ENCODE measurements around the gene PPP1R36.

The PPP1R36 gene

DNA sequence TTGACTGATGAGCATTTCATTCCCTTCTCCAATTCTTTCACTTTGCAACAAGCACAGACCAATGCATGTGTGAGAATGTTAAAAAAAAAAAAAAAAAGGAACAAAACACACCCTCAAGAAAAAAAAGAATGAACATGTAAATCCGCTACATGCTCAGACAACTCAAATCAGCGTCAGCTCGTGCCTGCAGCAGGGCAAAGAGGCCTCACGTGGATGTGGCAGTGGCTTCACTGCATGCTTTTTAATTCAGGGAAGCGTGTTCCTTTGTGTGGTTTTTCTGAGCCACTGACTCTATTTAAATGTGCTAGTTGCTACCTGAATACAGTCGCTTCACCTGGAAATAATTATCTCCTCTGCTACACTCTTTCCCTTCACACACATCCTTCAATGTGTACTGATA is 55.1 kb downstream of the PPP1R36 start:
- TF ChIP-seq, protein P1, sequence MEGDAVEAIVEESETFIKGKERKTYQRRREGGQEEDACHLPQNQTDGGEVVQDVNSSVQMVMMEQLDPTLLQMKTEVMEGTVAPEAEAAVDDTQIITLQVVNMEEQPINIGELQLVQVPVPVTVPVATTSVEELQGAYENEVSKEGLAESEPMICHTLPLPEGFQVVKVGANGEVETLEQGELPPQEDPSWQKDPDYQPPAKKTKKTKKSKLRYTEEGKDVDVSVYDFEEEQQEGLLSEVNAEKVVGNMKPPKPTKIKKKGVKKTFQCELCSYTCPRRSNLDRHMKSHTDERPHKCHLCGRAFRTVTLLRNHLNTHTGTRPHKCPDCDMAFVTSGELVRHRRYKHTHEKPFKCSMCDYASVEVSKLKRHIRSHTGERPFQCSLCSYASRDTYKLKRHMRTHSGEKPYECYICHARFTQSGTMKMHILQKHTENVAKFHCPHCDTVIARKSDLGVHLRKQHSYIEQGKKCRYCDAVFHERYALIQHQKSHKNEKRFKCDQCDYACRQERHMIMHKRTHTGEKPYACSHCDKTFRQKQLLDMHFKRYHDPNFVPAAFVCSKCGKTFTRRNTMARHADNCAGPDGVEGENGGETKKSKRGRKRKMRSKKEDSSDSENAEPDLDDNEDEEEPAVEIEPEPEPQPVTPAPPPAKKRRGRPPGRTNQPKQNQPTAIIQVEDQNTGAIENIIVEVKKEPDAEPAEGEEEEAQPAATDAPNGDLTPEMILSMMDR (IDR thresholded peaks at IDR 0.05; ENCODE audit: borderline replicate concordance, insufficient read depth, low read depth, low read length) = no peak
- no peak overlapping the region for H3K4me3 ChIP-seq (ENCODE audit: low read depth, low read length)

DNA sequence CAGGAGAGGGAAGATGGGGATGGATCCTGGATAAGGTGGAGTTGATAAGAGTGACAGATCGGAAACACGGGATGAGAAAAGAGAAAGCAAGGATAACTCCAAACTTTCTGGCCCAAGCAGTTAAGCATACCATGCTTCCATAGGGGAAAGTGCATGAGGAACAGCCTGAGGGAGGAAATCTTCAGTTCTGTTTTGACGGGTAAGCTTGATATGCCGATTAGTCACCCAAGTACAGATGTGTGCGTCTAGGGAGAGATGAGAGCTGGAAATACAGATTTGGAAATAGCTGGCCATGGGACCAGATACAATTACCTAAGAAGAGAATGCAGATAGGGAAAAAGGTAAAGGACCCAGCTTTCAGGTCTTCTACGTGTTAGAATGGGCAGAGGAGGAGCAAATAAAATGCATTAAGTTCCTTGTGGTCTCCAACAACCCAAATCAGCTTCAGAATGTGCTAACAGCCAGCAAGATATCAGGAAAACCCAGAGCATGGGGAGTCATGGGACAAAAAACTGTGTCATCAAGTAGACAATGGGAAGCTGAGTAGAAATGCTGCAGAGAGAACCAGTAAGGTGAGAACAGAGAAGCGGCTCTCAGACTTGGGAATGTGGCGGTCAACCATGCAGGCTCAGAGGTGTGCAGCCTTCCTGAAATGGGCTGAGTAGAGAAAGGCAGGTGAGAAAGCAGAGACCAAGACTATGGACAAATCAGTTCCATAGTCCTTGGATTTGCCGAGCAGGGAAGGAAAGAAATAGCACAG is 56.3 kb downstream of the PPP1R36 start:
- TF ChIP-seq, protein P1 (IDR thresholded peaks at IDR 0.05; ENCODE audit: borderline replicate concordance, insufficient read depth, low read depth, low read length) = no peak
- H3K4me3 ChIP-seq (ENCODE audit: low read depth, low read length) = no peak overlapping the region

DNA sequence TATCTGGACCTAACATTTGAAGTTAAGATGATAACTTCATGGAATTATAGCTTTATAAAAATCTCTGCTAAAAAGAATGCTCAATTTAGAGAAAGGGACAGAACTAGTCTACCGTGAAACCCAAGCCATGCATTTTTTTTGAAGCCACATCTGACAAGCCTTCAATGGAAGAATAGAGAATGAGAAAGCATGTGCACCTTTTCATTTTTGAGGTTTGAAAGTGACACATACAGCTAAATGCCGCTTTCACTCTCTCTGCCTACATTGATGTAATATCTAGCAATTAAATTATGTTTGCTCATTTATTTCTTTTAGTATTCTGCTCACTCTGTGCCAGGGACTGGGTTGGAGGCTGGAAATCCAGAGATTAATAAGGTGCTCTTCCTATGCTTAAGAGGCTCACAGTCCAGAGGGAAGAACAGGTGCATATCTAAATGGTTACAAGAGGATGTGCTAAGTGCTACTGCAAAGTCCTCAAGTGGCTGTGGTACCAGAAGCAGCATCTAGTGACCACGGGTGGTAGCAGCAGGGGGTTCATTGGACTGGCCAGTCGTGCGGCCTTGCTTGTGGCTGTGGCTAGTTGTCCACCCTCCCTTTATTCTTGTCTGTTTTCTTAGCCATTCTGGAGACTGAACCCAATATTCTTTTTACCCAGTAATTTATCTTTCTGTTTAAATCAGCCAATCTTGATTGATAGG is 60.4 kb downstream of the PPP1R36 start:
- H3K4me3 ChIP-seq (ENCODE audit: low read depth, low read length) = no peak overlapping the region
- TF ChIP-seq, protein P1 (IDR thresholded peaks at IDR 0.05; ENCODE audit: borderline replicate concordance, insufficient read depth, low read depth, low read length) = no peak

DNA sequence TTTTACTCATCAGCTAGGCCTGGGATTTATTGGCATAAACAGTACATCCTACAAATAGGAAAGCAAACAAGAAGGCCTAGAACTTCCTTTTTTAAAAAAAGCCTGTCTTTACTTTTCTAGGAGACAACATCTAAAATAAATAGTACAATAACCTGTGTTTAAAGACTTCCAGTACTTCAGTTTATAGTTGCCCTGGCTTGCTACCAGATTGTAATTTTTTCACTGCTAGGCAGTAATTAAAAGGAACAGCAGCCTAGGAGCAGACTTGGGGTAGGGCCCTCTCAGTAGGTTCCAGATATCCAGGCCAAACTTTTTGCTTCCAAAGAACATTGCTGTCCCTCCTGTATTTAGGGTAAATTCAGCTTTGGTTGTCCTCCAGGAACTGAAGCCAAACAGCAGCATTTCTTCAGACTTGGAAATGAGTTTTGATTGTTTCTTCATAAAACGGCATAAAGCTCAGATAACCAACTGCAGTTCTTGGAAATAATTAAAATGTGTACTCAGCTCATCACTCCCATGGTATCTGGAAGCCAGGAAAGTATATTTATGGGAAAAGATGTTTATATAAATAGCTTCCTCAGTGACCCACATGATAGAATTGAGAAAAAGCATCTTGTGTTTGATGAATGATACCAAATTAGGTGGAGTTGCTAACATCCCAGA is 61.7 kb downstream of the PPP1R36 start:
- H3K4me3 ChIP-seq (ENCODE audit: low read depth, low read length) = no peak overlapping the region
- TF ChIP-seq, protein P1 (IDR thresholded peaks at IDR 0.05; ENCODE audit: borderline replicate concordance, insufficient read depth, low read depth, low read length) = no peak

DNA sequence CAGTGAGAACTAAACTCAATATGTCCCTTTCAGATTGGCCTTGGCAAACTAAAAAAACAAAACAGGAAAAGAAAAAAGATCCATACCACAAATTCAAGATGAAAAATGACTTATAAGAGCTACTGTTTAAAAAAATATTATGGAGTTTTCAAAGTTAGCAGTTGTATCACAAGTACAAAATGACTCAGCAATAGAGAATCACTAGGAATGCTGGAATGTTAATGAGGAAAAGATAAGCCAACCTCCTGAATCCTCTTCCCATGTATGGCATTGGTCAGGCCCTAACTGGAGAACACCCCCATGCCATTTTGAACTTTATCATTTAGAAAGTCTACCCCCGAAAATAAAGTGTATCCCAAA is 62.2 kb downstream of the PPP1R36 start:
- TF ChIP-seq, protein P1 (IDR thresholded peaks at IDR 0.05; ENCODE audit: borderline replicate concordance, insufficient read depth, low read depth, low read length) = no peak
- no peak overlapping the region for H3K4me3 ChIP-seq (ENCODE audit: low read depth, low read length)

DNA sequence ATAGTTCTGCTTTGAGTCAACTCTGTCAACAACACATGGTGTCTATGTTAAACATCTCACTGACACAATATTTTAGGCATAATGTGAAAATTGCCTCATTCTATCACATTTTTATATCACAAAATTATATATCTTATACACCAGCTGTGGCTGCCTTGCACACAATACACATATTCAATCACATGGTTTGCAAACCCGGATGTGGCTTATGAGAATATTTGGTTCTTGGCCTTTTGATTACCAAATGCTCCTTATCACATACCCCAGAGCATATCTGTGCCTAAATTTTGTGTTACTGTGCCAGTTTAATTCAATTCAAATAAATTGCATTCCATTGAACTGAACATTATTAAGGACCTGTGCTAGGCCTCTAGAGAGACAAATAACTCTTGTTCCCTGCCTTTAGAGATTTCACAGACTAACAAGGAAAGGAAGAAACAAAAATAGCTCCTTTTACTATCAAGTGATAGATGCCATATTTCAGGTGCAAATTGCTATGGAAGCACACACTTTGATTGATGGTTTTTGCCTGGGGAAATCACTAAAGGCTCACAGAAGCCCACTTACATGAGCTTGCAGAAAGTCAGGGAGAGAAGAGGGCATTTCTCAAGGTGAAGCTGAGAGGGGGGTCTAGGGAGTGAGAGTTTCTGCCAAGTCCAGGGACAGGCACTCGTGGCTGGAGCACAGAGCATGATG is 63.4 kb downstream of the PPP1R36 start:
- TF ChIP-seq, protein P1 (IDR thresholded peaks at IDR 0.05; ENCODE audit: borderline replicate concordance, insufficient read depth, low read depth, low read length) = no peak
- H3K4me3 ChIP-seq (ENCODE audit: low read depth, low read length) = no peak overlapping the region

All from GM12875 (cell line).